ENCODE data around the gene PGBD5.
A peak's percentile ranks its signal among the peaks of the same experiment; 100 is the strongest.

Gene PGBD5

DNA sequence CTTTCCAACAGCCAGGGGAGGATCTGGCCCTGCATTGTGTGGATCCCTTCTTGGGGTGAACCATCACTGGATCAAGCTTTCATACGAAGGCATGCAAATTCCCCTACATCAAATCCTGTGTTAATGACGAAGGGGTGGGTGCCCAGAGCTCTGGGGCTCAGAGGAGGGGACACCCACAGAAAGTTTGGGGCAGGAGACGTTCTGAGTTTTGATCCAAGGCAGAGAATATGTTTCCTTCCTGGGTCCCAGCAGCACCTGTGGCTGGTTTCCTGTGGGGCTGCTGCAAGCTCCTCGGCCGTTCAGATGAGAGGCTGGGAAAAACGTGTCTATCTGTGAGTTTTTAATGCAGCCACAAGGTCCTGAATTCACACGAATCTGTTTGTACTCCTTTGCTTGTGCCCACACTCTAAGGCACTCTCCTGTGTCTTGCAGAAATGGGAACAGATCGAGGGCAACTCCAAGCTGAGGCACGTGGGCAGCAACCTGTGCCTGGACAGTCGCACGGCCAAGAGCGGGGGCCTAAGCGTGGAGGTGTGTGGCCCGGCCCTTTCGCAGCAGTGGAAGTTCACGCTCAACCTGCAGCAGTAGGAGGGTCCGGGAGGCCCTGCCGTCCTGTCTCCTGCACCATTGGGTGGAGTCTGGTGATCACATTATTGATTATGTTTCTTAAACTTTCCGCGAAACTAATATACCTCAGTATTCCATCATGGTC is 147.1 kb downstream of the PGBD5 start:
- no peak for ATAC-seq
- DNase-seq, result no peak

DNA sequence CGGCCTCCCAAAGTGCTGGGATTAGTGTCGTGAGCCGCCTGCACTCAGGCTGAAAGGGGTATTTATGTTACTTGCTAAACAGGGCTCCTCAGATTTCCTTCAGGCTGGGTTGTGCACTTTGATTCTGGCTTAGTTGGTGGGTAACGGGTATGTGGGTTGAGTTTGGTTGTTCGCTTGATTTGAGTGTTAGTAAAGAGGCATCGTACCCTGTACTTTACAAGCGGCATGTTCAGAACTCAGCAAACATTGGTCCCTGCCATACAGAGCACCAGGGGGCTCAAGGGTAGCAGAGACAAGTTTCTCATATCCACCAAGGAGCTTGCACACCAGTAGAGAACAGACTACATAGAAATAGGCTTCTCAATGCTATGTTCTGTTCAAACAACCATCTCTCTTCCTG is 147.8 kb downstream of the PGBD5 start:
- ATAC-seq (no peak), DNase-seq (no peak)

GRCh38 chr1:230277201-230278025 is 148.7 kb downstream of the PGBD5 start:
- no peak for DNase-seq
- ATAC-seq, result no peak

- no peak for ATAC-seq
- DNase-seq, result no peak
Observed at GRCh38 chr1:230276401-230276800, 149.7 kb downstream of the PGBD5 start.

GRCh38 chr1:230274254-230274653 is 151.9 kb downstream of the PGBD5 start:
- ATAC-seq (no peak), DNase-seq (no peak)

DNA sequence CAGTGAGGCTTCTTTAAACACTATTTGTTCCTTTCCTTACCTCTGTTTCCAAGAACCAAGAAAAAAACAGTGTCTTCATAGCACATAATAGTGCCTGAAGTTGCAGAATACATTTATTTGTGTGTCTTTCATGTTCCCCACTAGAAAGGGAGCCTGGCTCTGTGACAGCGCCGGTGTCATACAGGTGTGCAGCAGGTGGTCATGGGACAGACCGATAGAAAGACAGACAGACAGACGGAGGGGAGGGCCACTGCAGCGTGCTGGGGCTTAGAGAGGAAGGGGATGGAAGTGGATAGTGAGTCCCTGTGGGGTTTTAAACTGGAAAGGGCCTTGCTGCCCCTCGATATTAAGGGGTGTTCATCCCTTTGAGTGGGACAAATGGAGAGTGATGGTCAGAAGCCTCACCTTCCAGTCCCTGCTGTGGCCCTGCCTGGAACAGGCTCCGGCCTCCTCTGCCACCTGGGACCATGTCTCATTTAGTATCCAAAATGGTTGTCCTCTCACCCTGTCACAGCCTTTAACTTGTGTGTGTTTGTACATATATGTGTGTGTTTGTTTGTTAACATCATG is 152.9 kb downstream of the PGBD5 start:
- no peak for ATAC-seq

DNA sequence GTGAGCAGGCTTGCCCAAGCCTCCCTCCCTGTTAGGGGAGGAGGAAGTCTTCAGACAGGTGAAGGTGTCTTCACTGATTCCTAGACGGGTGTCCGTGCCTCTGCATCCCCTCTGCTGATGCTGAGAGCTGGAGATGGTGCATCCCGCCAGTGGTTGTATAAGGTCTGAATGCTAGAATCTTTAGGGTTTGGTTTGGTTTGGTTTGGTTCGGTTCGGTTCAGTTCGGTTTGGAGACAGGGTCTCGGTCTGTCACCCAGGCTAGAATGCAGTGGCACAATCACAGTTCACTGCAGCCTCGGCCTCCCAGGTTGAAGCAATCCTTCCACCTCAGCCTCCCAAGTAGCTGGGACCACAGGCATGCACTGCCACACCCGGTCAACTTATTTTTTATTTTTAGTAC is 153.6 kb downstream of the PGBD5 start:
- ATAC-seq, result no peak
- no peak for DNase-seq

More for the DNA sequence above, 152.9 kb downstream of the PGBD5 start:
- DNase-seq, result no peak

DNA sequence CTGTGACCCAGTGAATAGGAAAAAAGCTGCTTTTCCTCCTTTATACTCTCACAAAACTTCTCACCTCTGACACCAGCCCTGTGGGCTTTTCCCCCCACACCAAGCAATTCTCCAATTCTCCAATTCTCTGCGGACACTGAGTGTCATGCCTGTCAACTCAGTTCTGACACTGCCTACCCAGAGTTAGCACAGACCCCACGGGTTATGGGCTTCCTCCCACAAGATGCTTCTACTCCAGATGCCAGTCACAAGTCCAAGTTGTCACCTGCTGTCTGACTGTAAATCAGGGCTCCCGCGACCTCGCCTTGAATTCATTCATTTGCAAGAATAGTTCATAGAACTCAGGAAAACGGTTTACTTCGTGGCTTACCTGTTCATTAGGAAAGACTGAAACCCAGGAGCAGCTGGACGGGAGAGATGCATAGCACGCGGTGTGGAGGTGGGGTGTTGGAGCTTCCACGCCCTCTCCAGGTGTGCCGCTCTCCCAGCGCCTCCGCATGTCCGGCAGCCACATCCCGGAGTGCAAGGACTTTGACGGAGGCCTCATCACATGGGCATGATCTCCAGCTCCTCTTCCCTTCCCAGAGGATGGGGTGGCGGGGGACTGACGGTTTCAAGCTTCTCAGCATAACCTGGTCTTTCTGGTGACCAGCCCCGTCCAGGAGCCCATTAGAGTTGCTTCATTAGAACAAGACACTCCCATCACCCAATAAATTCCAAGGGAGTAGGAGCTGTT is 154.7 kb downstream of the PGBD5 start:
- ATAC-seq (no peak), DNase-seq (no peak)

DNA sequence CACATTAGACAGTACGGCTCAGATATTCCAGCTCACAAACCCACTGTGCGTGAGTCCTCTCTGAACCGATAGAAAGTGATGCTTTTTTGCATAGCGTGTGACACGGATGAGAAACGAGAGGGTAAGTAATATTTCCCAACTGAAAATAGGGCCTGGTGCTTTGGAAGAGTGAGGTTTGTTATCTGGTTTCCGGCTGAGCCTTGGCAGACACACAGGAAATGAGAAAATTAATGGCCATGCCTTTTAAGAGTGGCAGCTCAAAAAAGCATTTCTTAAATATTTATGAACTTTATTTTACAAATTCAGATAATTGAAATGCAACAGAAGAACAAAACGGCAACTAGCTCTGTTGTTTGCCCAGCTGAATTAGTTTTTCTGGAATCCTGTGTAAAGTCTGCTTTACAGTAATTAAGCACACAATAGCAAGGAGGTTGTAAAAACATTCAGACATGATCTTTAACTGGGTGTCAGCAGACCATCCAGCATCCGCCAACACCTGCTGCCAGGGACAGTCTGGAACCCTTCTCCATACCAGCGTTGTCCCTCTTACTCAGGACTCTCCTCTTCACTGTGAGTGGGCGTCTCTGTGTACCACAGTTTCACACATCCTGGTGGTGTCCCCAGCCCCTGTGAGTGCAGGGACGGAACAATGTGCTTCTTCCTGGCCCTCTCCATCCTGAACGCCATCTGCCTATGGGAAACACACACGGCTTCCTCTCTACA is 155.4 kb downstream of the PGBD5 start:
- peak; percentile 41 for DNase-seq
- peak; percentile 94 for ATAC-seq

DNA sequence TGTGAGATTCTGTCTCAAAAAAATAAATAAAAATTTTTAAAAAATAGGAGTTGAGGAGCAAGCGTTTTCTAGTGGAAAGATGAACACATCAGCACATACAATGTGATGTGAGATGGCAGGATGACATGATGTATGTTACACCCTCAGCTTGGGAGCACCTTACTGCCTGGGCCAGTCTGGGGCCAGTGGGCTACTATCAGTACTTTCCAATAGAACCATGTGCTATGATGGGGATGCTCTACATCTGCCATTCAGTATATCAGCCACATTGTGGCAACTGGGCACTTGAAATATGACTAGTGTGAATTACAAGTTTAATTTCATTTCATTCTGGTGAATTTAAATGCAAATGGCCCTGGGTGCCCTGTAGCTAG is 156.0 kb downstream of the PGBD5 start:
- ATAC-seq (no peak), DNase-seq (no peak)

GRCh38 chr1:230268371-230269170 is 157.6 kb downstream of the PGBD5 start:
- no peak for ATAC-seq
- DNase-seq, result no peak

DNA sequence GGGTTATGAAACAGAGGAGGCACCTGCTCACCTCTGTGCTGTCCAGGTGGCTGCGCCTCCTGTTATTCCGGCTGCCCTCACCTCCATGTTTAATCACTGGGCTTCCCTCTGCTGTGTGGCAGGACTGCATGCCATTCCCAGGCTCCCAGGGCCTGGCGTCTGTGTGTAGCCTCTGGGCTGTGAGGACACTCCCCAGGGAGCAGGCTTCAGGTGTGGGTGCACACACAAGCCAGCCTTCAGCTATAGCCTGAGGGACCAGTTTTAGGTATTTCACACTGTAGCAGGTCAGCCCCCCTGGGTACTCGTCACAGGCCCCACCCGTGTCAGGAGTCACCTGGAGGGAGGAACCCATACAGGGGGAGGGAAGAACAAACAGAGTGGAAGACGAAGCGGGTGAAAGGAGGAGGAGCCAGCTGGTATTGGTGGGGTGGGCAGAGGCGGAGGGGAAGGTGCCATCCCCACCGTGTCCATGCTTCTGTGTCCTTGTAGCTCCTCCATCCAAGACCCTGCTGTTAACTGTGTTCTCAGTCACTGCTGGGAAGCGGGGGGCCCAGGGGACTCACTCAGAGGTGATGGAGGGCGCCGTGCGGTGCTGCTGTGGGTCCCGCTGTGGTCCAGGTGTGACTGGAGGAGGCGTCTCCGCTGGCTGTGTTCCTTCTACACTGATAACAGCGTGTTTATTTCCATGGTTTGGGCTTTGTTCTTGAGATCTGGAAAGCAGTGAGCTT is 158.6 kb downstream of the PGBD5 start:
- DNase-seq, result no peak
- ATAC-seq, result no peak

GRCh38 chr1:230266456-230266855 is 159.7 kb downstream of the PGBD5 start:
- no peak for ATAC-seq
- no peak for DNase-seq

DNA sequence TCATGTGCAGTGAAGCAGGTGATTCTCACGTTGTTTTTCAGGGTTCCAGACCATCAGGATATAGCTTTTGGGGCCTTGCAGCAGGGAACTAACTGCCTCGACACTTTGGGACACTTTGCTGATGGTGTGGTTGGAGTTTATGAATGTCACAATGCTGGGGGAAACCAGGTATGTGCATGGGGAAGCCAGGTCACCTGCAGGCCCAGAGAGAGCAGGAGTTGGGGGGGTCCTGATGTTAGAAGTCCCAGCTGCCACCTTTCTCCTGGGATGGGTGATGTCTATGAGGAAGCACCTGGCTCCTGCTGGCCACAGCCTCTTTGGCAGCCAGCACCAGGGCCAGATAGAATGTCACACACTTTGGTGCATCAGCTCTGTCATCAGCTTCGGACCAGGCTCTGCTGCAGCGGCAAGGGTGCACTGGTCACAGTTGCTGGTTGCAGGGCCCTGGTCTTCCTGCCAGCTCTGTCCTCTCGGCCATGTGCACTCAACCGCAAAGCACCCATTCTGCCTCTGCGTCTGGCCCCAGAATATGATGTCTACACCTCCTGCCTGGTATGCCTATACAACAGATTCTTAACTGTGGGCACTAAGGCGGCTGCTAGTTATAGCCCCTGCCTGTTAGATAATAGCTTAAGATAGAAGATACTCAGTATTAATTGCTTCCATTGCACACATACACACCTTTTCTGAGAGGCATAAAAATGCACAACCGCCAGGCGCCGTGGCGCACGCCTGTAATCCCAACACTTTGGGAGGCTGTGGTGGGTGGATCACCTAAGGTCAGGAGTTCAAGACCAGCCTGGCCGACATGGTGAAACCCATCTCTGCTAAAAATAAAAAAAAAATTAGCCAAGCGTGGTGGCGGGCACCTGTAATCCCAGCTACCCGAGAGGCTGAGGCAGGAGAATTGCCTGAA is 160.7 kb downstream of the PGBD5 start:
- no peak for ATAC-seq

More for the DNA sequence above, 160.7 kb downstream of the PGBD5 start:
- no peak for DNase-seq
